A673 (cell line): ENCODE results near the gene MGMT.

Source experiments
- CTCF ChIP-seq: fragments of 300-800, 200-600 bp; sonication (generic); conservative IDR thresholded peaks from 2 replicates; pipeline ENCODE4 v1.5.1; 2017; ENCODE audit warnings: low read depth, mild to moderate bottlenecking, antibody characterized with exemption, low read length, moderate library complexity, mixed read lengths
- EZH2 ChIP-seq: fragments of 200-600 bp; sonication (generic); IDR thresholded peaks from 2 replicates; pipeline ENCODE4 v1.6.1; 2017; ENCODE audit warnings: borderline replicate concordance, low read depth, mild to moderate bottlenecking, mixed read lengths, antibody characterized with exemption, low read length; ENCODE audit not compliant: poor library complexity, severe bottlenecking

- TF ChIP-seq CTCF (no peak), EZH2 (no peak)
Measured at GRCh38 chr10:129641982-129642381, 174.9 kb downstream of the MGMT start.
